C4-2B (cell line): ENCODE results near the gene GFPT2.

Experiments used
- CTCF ChIP-seq: fragments of 450-650 bp; conservative IDR thresholded peaks from 2 replicates; pipeline ENCODE4 v1.5.1; 2017; ENCODE audit warnings: mild to moderate bottlenecking
- ZFX ChIP-seq: fragments of 450-650 bp; IDR thresholded peaks from 2 replicates; pipeline ENCODE4 v1.6.1; 2017

DNA sequence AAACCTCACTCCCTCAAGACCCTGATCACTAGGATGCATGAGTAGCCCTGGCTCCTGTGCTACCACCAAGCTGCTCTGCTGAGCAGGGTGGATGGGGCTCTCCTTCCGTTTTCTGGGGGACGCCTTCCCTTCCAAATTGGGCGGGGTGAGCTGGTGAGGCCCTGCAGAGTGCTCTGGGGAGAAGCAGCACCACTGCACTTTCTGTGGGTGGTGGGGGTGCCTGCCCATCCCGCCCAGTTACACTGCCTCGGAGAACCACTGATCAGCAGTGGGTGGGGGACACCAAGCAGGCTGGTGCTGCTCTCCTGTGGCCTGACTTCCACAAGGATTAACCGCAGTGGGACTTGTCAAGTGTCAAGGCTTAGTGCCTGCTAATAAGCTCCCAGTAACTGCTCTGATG lies 19.0 kb downstream of the GFPT2 start:
- no peak for TF ChIP-seq CTCF
- no peak for TF ChIP-seq ZFX
